ENCODE measurements around the gene PLAA. TPM values are rescaled to one million over a fixed set of nuclear protein-coding genes. Genes with fewer than 3 reads are reported as not detected.

Gene PLAA
- total and polyA plus RNA-seq, 2 donors from 2014 or later: 12.0 to 26.9 TPM

GRCh38 chr9:26940779-26941178 lies 6.3 kb downstream of the PLAA start:
- intact Hi-C loops (cut with DNase I): no loop called here
- FAIRE-seq: no peak

GRCh38 chr9:26939955-26940711 lies 6.9 kb downstream of the PLAA start:
- H3K27me3 ChIP-seq (ENCODE audit: control insufficient read depth, insufficient read depth, low read length): no peaks in the 10 kb centered on the region
- TF ChIP-seq CTCF (IDR thresholded peaks at IDR 0.05; ENCODE audit: borderline replicate concordance, extremely low read depth, insufficient read depth): no peak
- no peak overlapping the region for H3K27ac ChIP-seq (ENCODE audit: low read depth in 2 of 2, low read length in 2 of 2)
- DNase-seq: no peak
- intact Hi-C loops (cut with DNase I): no loop called here
- FAIRE-seq: no peak
- no peak overlapping the region for H3K4me3 ChIP-seq (ENCODE audit: low read length in 3 of 3)
- no peaks in the 10 kb centered on the region for H3K4me1 ChIP-seq (ENCODE audit: control insufficient read depth in 2 of 3, insufficient read depth in 2 of 3, low read depth in 1 of 3, low read length in 3 of 3)
- H3K36me3 ChIP-seq (ENCODE audit: control insufficient read depth in 2 of 3, insufficient read depth in 3 of 3, low read length in 3 of 3): no peaks in the 10 kb centered on the region
- peaks cover 0 to 5% (median 0%) of the 10 kb centered on the region in 3 donors for H3K9me3 ChIP-seq (ENCODE audit: control insufficient read depth in 2 of 3, insufficient read depth in 1 of 3, low read length in 3 of 3)
- no peak overlapping the region for H3K9ac ChIP-seq (ENCODE audit: low read length in 3 of 3)

More at GRCh38 chr9:26940779-26941178, 6.3 kb downstream of the PLAA start:
- Histone ChIP-seq H3K27ac (ENCODE audit: low read depth in 2 of 2, low read length in 2 of 2) (no peak overlapping the region), H3K4me3 (ENCODE audit: low read length in 3 of 3) (no peak overlapping the region), H3K4me1 (ENCODE audit: control insufficient read depth in 2 of 3, insufficient read depth in 2 of 3, low read depth in 1 of 3, low read length in 3 of 3) (peaks cover 0 to 3% (median 0%) of the 10 kb centered on the region in 3 donors), H3K9me3 (ENCODE audit: control insufficient read depth in 2 of 3, insufficient read depth in 1 of 3, low read length in 3 of 3) (peaks cover 0 to 5% (median 0%) of the 10 kb centered on the region in 3 donors), H3K9ac (ENCODE audit: low read length in 3 of 3) (no peak overlapping the region), H3K27me3 (ENCODE audit: control insufficient read depth, insufficient read depth, low read length) (no peaks in the 10 kb centered on the region), H3K36me3 (ENCODE audit: control insufficient read depth in 2 of 3, insufficient read depth in 3 of 3, low read length in 3 of 3) (no peaks in the 10 kb centered on the region)
- DNase-seq: no peak
- TF ChIP-seq CTCF (IDR thresholded peaks at IDR 0.05; ENCODE audit: borderline replicate concordance, extremely low read depth, insufficient read depth): no peak

- no peak overlapping the region for H3K27ac ChIP-seq (ENCODE audit: low read depth in 2 of 2, low read length in 2 of 2)
- H3K4me1 ChIP-seq (ENCODE audit: control insufficient read depth in 2 of 3, insufficient read depth in 2 of 3, low read depth in 1 of 3, low read length in 3 of 3): no peaks in the 10 kb centered on the region
- intact Hi-C loops (cut with DNase I): no loop called here
- DNase-seq (no peak), FAIRE-seq (no peak)
- H3K27me3 ChIP-seq (ENCODE audit: control insufficient read depth, insufficient read depth, low read length): no peaks in the 10 kb centered on the region
- no peak for TF ChIP-seq CTCF (IDR thresholded peaks at IDR 0.05; ENCODE audit: borderline replicate concordance, extremely low read depth, insufficient read depth)
- no peak overlapping the region for H3K4me3 ChIP-seq (ENCODE audit: low read length in 3 of 3)
- H3K36me3 ChIP-seq (ENCODE audit: control insufficient read depth in 2 of 3, insufficient read depth in 3 of 3, low read length in 3 of 3): no peaks in the 10 kb centered on the region
- H3K9ac ChIP-seq (ENCODE audit: low read length in 3 of 3): no peak overlapping the region
- peaks cover 0 to 5% (median 0%) of the 10 kb centered on the region in 3 donors for H3K9me3 ChIP-seq (ENCODE audit: control insufficient read depth in 2 of 3, insufficient read depth in 1 of 3, low read length in 3 of 3)
These were observed 9.1 kb downstream of the PLAA start for GRCh38 chr9:26937816-26938371.
